Measurements from ENCODE around the gene AUTS2.

AUTS2 gene

DNA sequence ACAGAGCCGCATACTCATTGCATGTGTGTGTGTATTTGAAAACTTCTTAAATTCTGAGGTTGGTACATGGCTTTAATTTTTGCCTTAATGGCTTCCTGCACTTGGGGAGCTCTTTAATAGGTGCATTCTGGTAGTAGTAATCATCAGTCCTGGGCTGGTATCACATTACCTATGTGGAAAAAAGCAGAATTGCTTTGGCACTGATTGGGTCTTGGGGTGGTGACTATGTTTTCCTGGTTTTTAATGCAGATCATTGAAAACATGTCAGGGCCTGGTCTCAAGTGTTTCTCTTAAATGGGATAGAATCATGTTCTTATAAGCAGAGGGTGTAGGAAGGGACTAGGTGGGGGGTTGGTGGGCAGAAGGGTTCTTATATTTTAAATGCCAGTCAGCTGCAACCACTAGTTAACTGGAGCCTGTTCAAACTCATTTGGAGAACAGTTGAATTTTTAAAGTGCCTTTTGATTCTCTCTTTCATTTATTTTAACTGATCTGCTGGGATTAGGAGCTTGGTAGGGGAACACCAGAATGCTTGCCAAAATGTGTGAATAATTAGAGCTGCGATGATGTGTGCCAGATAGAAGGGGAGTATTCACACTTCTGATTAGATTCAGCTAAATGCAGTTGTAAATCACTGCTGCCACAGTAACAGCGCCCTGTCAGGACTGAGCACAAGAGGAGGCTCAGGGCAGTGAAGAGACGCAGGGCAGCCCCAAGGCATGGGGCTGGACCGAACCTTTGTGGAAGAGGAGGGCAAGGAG, 900.1 kb downstream of the AUTS2 start:
- DNase-seq (ENCODE audit: low read depth in 2 of 2), result no peak

- no peak for DNase-seq (ENCODE audit: low read depth in 2 of 2)
Observed at GRCh38 chr7:70500261-70500660, 902.0 kb downstream of the AUTS2 start.

GRCh38 chr7:70502117-70502863, 904.0 kb downstream of the AUTS2 start:
- DNase-seq (ENCODE audit: low read depth in 2 of 2), result no peak

DNA sequence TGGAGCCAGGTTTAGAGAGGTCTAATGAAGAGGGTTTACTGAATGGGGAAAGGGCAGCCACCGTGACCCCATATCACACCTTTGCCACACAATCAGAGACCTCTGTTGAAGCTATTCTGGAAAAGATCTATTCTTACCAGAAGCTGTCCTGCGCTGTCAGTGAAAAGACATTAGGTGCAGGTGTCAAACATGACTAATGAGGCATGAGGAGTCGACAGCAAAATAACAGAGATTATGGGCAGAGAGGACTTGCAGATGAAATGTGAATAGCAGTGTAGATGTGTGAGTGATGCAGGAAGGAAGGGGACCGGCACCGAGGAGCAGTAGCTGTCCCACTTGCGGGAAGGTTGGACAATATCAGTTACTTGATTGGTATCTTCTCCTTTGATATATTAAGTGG, 906.0 kb downstream of the AUTS2 start:
- no peak for DNase-seq (ENCODE audit: low read depth in 2 of 2)

DNA sequence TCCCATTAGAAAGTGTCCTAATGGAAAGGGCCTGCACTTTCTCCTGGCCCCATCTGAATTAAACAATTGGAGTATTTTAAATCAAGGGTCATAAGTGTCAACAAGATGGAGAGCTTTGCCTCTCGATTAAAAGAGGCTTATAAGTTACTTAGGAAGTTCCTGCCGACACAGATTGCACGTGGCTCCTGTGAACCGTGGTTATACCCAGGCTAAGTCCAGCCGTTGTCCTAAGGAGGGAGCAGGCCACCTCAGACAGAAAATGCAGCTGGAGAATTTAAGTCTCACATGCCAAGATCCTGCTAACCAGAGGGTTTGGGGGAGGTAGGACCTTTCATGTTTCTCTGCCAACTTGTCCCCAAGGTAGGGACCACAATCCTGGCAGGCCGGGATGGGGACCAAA, 907.2 kb downstream of the AUTS2 start:
- DNase-seq (ENCODE audit: low read depth in 2 of 2), result no peak

- DNase-seq (ENCODE audit: low read depth in 2 of 2), result no peak
Observed at GRCh38 chr7:70505886-70506285, 907.6 kb downstream of the AUTS2 start.

DNA sequence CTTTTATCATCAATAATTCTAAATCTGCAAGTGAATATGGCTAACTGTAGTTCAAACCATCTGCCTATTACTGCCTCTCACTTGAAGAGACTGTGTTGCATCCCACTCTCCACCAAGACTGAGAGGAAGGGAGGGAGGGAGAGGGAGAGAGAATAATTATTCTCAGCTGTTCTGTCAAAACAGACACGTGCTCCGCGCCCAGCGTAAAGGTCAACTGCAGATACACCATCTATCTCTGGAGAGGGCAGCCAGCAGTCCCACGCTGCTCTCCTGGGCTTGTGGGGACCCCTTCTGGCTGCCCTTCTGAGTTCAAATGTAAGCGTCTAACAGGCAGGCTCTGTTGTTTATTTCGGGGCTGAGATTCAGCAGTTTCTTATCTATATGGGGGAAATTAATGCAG, 908.2 kb downstream of the AUTS2 start:
- no peak for DNase-seq (ENCODE audit: low read depth in 2 of 2)

DNA sequence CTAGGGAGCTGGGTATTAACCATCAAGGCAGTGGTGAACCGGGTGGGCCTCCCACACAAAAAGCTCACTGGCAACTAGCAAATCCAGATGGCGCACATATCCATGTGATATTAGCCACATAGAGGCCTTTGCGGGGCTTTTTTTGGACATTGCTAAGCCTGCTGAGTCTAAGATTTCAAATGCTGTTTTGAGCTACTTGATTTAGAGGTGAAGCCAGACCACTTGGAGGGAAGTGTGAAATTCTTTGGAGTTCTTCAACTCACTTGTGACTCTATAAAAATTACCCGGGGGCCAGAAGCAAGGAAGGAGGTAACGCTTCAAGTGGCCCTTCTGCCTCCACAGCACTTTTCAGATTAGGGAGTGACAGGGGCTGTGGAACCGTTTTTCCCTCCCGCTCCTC, 913.9 kb downstream of the AUTS2 start:
- DNase-seq (ENCODE audit: low read depth in 2 of 2), result no peak

- DNase-seq (ENCODE audit: low read depth in 2 of 2), result no peak
Observed at GRCh38 chr7:70512761-70513160, 914.5 kb downstream of the AUTS2 start.

- no peak for DNase-seq (ENCODE audit: low read depth in 2 of 2)
Observed at GRCh38 chr7:70520611-70521010, 922.3 kb downstream of the AUTS2 start.

GRCh38 chr7:70523249-70523988, 925.1 kb downstream of the AUTS2 start:
- DNase-seq (ENCODE audit: low read depth in 2 of 2), result no peak

- no peak for DNase-seq (ENCODE audit: low read depth in 2 of 2)
Observed at GRCh38 chr7:70523989-70524351, 925.7 kb downstream of the AUTS2 start.

GRCh38 chr7:70525991-70526390, 927.7 kb downstream of the AUTS2 start:
- no peak for DNase-seq (ENCODE audit: low read depth in 2 of 2)

DNA sequence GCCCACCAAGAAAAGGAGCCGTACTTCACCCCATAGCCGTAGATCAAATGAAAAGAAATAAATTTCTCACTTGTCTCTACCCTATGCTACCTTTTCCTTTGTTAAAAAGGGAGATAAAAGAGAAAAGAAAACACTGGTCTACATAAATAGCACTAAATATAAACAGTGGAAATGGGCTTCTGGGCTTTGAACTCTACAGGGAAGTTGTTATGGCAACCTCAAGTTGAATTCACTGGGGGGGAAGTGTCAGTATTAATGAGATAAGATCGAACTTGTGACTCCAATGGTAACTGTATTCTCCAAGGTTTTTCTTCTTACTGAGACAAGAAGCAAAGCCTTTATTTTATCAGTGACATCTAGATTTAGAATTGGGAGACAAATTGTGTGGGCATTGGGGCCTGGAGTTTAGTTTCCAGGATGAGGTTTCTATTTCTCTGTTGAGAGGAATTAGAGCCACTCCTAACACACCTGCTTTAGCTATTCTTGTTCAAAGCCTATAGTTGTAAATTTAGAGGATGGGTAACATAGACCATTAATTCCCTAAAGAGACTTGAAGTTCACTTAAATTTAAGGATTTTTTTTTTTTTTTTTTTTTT, 929.3 kb downstream of the AUTS2 start:
- DNase-seq (ENCODE audit: low read depth in 2 of 2), result no peak

GRCh38 chr7:70529436-70529835, 931.2 kb downstream of the AUTS2 start:
- no peak for DNase-seq (ENCODE audit: low read depth in 2 of 2)

GRCh38 chr7:70529914-70530585, 931.8 kb downstream of the AUTS2 start:
- DNase-seq (ENCODE audit: low read depth in 2 of 2), result no peak

GRCh38 chr7:70533614-70534013, 935.3 kb downstream of the AUTS2 start:
- no peak for DNase-seq (ENCODE audit: low read depth in 2 of 2)

GRCh38 chr7:70539205-70539604, 940.9 kb downstream of the AUTS2 start:
- DNase-seq (ENCODE audit: low read depth in 2 of 2), result no peak

DNA sequence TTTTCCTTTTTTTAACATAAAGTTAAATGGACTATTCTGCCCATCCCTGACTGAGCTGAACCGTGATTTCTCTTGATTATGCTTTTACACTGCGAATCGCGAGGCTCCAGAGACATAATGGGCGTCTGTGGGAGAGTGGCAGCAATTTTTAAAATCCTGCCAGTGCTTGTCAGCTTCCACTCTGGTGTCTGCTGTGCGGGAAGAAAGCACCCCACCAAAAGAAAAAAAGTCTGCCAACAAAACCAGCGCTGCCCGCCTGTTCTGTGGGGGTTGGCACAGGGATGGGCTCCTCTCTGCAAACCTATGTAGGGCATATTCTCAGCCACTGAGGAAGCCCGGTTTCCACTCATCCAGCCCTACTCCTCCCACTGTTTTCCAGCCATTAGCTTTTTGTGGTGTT, 941.3 kb downstream of the AUTS2 start:
- no peak for DNase-seq (ENCODE audit: low read depth in 2 of 2)

GRCh38 chr7:70540641-70541040, 942.4 kb downstream of the AUTS2 start:
- DNase-seq (ENCODE audit: low read depth in 2 of 2), result no peak

- DNase-seq (ENCODE audit: low read depth in 2 of 2), result no peak
Observed at GRCh38 chr7:70542750-70543376, 944.6 kb downstream of the AUTS2 start.
